HepG2 (cell line): ENCODE results near the gene TMEM217. TPM values are rescaled to one million over a fixed set of nuclear protein-coding genes. Genes with fewer than 3 reads are reported as not detected.

Experiments used
- FIP1L1 ChIP-seq: fragments of 200-400 bp; formaldehyde crosslinking; IDR thresholded peaks from 2 replicates; pipeline ENCODE4 v1.6.1; 2018; ENCODE audit warnings: low read depth, mild to moderate bottlenecking, low read length, moderate library complexity, borderline replicate concordance; ENCODE audit not compliant: insufficient read depth
- HOXA7 ChIP-seq: sonication (generic); formaldehyde crosslinking; IDR thresholded peaks from 2 replicates; pipeline ENCODE4 v1.8.1; 2022; ENCODE audit warnings: mild to moderate bottlenecking, missing genetic modification reagents, moderate library complexity
- ISX ChIP-seq: sonication (generic); formaldehyde crosslinking; conservative IDR thresholded peaks from 2 replicates; pipeline ENCODE4 v1.5.0; 2020; ENCODE audit warnings: missing genetic modification reagents
- NAIF1 ChIP-seq: sonication (generic); formaldehyde crosslinking; IDR thresholded peaks from 2 replicates; pipeline ENCODE4 v1.5.0; 2020; ENCODE audit warnings: mild to moderate bottlenecking, missing genetic modification reagents, borderline replicate concordance
- NKX3-1 ChIP-seq: sonication (generic); formaldehyde crosslinking; IDR thresholded peaks from 2 replicates; pipeline ENCODE4 v1.5.0; 2020; ENCODE audit warnings: missing genetic modification reagents
- PAX8 ChIP-seq: sonication (generic); formaldehyde crosslinking; IDR thresholded peaks from 2 replicates; pipeline ENCODE4 v1.8.0; 2022; ENCODE audit warnings: mild to moderate bottlenecking, missing genetic modification reagents, borderline replicate concordance
- TEF ChIP-seq: sonication (generic); formaldehyde crosslinking; IDR thresholded peaks from 2 replicates; pipeline ENCODE4 v1.5.0; 2020; ENCODE audit warnings: missing genetic modification reagents
- YY1 ChIP-seq: IDR thresholded peaks from 2 replicates; pipeline ENCODE4 v1.6.1; 2011; ENCODE audit warnings: low read length, low read depth, moderate library complexity, mild to moderate bottlenecking; ENCODE audit not compliant: insufficient read depth, insufficient replicate concordance
- ZBTB7B ChIP-seq: sonication (generic); formaldehyde crosslinking; IDR thresholded peaks from 2 replicates; pipeline ENCODE4 v1.4.0; 2020; ENCODE audit warnings: missing genetic modification reagents
- ZNF124 ChIP-seq: sonication (generic); formaldehyde crosslinking; IDR thresholded peaks from 2 replicates; pipeline ENCODE4 v1.4.0; 2020; ENCODE audit warnings: missing genetic modification reagents
- ZNF24 ChIP-seq: fragments of 450-650 bp; IDR thresholded peaks from 2 replicates; pipeline ENCODE4 v1.6.1; 2017; ENCODE audit warnings: antibody characterized with exemption, mild to moderate bottlenecking
- ZNF333 ChIP-seq: sonication (generic); formaldehyde crosslinking; IDR thresholded peaks from 2 replicates; pipeline ENCODE4 v1.4.0; 2020; ENCODE audit warnings: mild to moderate bottlenecking, missing genetic modification reagents, borderline replicate concordance
- ZNF414 ChIP-seq: sonication (generic); formaldehyde crosslinking; IDR thresholded peaks from 2 replicates; pipeline ENCODE4 v1.5.0; 2020; ENCODE audit warnings: missing genetic modification reagents
- ZNF430 ChIP-seq: sonication (generic); formaldehyde crosslinking; IDR thresholded peaks from 2 replicates; pipeline ENCODE4 v1.9.0; 2021; ENCODE audit warnings: mild to moderate bottlenecking, missing genetic modification reagents
- ZNF558 ChIP-seq: sonication (generic); formaldehyde crosslinking; IDR thresholded peaks from 2 replicates; pipeline ENCODE4 v1.9.0; 2022; ENCODE audit warnings: mild to moderate bottlenecking, missing genetic modification reagents, borderline replicate concordance
- ZNF580 ChIP-seq: IDR thresholded peaks from 2 replicates; pipeline ENCODE4 v1.6.1; 2016; ENCODE audit warnings: low read depth, borderline replicate concordance
- ZNF75D ChIP-seq: sonication (generic); formaldehyde crosslinking; IDR thresholded peaks from 2 replicates; pipeline ENCODE4 v1.8.1; 2023; ENCODE audit warnings: missing genetic modification reagents, mild to moderate bottlenecking, borderline replicate concordance
- polyA plus RNA-seq, 8 experiments: library from polyadenylated mRNA; depleted of rRNA in 3 of 8; stranded (reverse) in 7 of 8; unstranded in 1 of 8; fragments of >200 nt; fragmentation: Illumina TruSeq in 4 of 8; extraction: Trizol in 4 of 8; gene quantifications; 2 replicates each; pipeline versions ENCODE4 v1.2.1 to v1.2.3, GENCODE V29; 2011 to 2016; ENCODE audit warnings: low read depth in 4 of 8, missing spikeins in 1 of 8, mixed read lengths in 1 of 8; ENCODE audit not compliant: insufficient read depth in 1 of 8
- total RNA-seq, 5 experiments: library from RNA; depleted of rRNA; stranded (reverse); fragments of >200 nt; fragmentation: Illumina TruSeq; extraction: Trizol; gene quantifications; 2 replicates each; pipeline ENCODE4 v1.2.3, GENCODE V29; 2016; ENCODE audit warnings: low read depth in 1 of 5
- TF ChIP-seq, protein P1 (sequence below): sonication (generic); formaldehyde crosslinking; IDR thresholded peaks from 2 replicates; pipeline ENCODE4 v1.5.0; 2020; ENCODE audit warnings: mild to moderate bottlenecking, missing genetic modification reagents
- TF ChIP-seq, protein P2 (sequence below): sonication (generic); formaldehyde crosslinking; IDR thresholded peaks from 2 replicates; pipeline ENCODE4 v1.4.0; 2020; ENCODE audit warnings: mild to moderate bottlenecking, missing genetic modification reagents
- TF ChIP-seq, protein P3 (sequence below): sonication (generic); formaldehyde crosslinking; IDR thresholded peaks from 2 replicates; pipeline ENCODE4 v1.4.0; 2020; ENCODE audit warnings: missing genetic modification reagents, borderline replicate concordance

The TMEM217 gene
- total and polyA plus RNA-seq, 2 of the 13 experiments (the other 11 are each of a cell fraction or from before 2014, with no cell fraction given): 2.3 to 3.4 TPM

GRCh38 chr6:37222125-37222967 lies 35.6 kb downstream of the TMEM217 start (continued):
- TF ChIP-seq ZNF558 (CRISPR knock-in tag): peak; percentile 40; the same call in 1 of the 2 replicates
- no peak for TF ChIP-seq ZNF414 (CRISPR knock-in tag)
- TF ChIP-seq YY1: no peak
- TF ChIP-seq NKX3-1 (CRISPR knock-in tag): no peak
- TF ChIP-seq ZNF75D (CRISPR knock-in tag): no peak
- TF ChIP-seq HOXA7 (CRISPR knock-in tag): no peak
- TF ChIP-seq FIP1L1: no peak
- TF ChIP-seq, protein P1, sequence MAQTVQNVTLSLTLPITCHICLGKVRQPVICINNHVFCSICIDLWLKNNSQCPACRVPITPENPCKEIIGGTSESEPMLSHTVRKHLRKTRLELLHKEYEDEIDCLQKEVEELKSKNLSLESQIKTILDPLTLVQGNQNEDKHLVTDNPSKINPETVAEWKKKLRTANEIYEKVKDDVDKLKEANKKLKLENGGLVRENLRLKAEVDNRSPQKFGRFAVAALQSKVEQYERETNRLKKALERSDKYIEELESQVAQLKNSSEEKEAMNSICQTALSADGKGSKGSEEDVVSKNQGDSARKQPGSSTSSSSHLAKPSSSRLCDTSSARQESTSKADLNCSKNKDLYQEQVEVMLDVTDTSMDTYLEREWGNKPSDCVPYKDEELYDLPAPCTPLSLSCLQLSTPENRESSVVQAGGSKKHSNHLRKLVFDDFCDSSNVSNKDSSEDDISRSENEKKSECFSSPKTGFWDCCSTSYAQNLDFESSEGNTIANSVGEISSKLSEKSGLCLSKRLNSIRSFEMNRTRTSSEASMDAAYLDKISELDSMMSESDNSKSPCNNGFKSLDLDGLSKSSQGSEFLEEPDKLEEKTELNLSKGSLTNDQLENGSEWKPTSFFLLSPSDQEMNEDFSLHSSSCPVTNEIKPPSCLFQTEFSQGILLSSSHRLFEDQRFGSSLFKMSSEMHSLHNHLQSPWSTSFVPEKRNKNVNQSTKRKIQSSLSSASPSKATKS (CRISPR knock-in tag): no peak
- TF ChIP-seq, protein P2, sequence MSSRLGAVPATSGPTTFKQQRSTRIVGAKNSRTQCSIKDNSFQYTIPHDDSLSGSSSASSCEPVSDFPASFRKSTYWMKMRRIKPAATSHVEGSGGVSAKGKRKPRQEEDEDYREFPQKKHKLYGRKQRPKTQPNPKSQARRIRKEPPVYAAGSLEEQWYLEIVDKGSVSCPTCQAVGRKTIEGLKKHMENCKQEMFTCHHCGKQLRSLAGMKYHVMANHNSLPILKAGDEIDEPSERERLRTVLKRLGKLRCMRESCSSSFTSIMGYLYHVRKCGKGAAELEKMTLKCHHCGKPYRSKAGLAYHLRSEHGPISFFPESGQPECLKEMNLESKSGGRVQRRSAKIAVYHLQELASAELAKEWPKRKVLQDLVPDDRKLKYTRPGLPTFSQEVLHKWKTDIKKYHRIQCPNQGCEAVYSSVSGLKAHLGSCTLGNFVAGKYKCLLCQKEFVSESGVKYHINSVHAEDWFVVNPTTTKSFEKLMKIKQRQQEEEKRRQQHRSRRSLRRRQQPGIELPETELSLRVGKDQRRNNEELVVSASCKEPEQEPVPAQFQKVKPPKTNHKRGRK (CRISPR knock-in tag): no peak
- no peak for TF ChIP-seq ZNF580 (CRISPR knock-in tag)
- TF ChIP-seq ZNF24: no peak
- TF ChIP-seq ZNF124 (CRISPR knock-in tag): peak; percentile 25; the same call in 1 of the 2 replicates
- TF ChIP-seq ZNF430: no peak
- TF ChIP-seq TEF (CRISPR knock-in tag): no peak
- no peak for TF ChIP-seq NAIF1 (CRISPR knock-in tag)
- 0 out of 2 replicates have a peak, but pooled peaks have one; percentile 64 for TF ChIP-seq PAX8
- no peak for TF ChIP-seq ZNF333
- TF ChIP-seq, protein P3, sequence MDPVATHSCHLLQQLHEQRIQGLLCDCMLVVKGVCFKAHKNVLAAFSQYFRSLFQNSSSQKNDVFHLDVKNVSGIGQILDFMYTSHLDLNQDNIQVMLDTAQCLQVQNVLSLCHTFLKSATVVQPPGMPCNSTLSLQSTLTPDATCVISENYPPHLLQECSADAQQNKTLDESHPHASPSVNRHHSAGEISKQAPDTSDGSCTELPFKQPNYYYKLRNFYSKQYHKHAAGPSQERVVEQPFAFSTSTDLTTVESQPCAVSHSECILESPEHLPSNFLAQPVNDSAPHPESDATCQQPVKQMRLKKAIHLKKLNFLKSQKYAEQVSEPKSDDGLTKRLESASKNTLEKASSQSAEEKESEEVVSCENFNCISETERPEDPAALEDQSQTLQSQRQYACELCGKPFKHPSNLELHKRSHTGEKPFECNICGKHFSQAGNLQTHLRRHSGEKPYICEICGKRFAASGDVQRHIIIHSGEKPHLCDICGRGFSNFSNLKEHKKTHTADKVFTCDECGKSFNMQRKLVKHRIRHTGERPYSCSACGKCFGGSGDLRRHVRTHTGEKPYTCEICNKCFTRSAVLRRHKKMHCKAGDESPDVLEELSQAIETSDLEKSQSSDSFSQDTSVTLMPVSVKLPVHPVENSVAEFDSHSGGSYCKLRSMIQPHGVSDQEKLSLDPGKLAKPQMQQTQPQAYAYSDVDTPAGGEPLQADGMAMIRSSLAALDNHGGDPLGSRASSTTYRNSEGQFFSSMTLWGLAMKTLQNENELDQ (CRISPR knock-in tag): no peak
- TF ChIP-seq ZBTB7B: peak; percentile 71
- TF ChIP-seq ISX (CRISPR knock-in tag): no peak
